GM12873 (cell line): ENCODE measurements around the gene DDAH1.

Source experiments
- TF ChIP-seq, protein P1 (sequence below): IDR thresholded peaks from 2 replicates; pipeline ENCODE4 v1.5.1; 2012; ENCODE audit warnings: low read depth, mild to moderate bottlenecking, moderate library complexity, low read length, control low read depth; ENCODE audit not compliant: insufficient read depth; ENCODE audit errors: missing control alignments

Gene DDAH1

DNA sequence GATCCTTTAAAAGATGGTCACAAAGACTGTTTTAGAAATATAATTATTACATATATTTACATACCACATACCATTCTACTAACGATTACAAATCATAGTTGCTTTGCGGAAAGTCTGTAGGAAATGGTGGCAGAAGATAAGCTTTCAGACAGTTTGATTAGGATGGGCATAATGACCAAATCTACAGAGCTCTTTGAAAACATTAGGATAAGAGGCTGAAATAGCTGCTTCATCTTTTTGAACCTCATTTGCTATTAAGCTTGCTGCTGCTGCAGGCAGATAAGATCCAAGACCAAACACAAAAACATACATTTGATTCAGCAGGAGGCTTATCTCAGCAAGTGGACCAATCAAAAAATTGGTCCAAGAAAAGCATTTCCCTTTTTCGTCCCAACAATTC lies 47.1 kb downstream of the DDAH1 start:
- TF ChIP-seq, protein P1, sequence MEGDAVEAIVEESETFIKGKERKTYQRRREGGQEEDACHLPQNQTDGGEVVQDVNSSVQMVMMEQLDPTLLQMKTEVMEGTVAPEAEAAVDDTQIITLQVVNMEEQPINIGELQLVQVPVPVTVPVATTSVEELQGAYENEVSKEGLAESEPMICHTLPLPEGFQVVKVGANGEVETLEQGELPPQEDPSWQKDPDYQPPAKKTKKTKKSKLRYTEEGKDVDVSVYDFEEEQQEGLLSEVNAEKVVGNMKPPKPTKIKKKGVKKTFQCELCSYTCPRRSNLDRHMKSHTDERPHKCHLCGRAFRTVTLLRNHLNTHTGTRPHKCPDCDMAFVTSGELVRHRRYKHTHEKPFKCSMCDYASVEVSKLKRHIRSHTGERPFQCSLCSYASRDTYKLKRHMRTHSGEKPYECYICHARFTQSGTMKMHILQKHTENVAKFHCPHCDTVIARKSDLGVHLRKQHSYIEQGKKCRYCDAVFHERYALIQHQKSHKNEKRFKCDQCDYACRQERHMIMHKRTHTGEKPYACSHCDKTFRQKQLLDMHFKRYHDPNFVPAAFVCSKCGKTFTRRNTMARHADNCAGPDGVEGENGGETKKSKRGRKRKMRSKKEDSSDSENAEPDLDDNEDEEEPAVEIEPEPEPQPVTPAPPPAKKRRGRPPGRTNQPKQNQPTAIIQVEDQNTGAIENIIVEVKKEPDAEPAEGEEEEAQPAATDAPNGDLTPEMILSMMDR: no peak

DNA sequence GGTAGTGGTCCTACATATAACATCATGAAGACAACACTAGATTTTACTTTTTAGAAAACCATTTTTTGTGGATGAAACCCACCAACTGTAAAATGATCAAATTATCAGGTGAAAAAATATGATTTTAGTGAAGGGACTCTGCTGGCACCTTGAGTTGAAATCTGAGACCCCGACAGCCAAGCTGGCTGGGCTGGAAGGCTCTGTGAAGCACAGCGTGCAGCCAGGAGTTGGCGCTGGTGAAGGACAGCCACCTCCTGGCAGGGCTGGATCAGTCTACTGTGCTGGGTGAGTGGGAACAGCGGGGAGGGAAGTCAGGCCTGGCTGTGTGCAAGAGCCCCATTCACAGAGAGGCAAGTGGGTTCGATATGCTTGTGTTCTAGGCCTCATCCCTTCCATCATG lies 47.9 kb downstream of the DDAH1 start:
- TF ChIP-seq, protein P1: no peak

DNA sequence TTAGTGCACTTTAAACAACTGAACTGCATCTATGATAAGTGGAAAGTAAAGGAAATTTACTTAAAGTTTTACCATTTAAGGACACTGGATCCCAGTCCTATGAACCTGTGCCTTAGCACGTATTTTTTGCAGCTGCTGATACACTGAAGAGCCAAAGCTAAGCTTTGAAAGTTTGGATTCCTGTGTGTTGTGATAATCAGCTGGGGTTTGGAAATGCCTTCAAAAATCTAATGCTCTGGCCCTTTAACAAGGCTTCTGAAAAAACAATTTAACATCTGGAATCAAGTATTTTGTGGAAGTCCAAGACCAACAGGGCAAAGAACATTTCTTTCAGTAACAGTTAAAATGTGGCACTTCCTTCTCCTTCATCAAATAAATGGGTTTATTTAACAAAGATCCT lies 51.8 kb downstream of the DDAH1 start:
- TF ChIP-seq, protein P1: no peak

DNA sequence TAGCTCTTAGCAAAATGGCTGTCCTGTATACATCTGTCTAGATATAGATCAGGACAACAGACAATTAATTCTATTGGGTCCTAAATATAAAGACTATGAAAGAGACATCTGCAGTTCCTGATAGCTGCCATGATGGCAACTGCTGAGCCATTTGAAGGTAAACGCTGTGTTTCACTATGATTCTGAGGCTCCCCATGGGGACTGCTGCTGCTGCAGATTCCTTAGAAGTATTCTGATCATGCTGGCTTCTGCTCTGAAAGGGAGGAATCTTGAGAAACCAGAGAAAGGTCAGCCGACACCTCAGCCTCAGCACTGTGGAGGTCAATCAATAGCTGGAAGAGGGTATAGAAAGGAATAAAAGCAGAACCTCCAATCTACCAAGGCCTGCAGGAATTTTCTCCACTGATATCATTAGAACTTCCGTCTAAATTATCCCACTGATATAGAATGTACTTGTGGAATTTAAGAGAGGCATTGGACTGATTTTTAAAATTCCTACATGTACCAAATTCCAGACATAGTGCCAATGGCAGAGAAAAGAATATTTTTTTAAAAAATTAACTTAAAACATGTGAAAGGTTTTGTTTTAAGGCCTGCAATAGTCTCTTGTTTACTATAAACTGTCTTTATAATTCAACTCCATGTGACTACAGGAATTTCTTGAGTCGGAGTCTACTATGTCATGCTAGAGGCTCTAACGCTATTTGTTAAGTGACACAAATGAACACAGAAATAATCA lies 53.2 kb downstream of the DDAH1 start:
- TF ChIP-seq, protein P1: no peak

DNA sequence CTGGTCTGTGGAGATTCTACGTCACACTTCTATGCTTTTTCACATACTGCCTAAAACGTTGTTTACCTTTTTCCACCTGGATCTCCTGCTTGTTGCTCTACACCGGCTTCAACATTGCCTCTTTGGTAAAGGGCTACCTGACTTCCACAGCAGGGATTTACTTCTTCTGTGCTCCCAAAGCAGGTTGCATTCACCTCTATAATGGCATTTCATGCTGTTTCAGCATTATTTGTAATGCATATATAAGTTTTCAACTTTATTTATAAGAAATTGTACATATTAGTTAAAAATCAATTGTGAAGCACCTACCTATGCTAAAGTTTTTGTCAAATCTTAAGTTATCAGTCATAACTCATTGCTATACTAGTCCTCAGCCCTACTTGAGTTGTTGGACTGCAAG lies 55.4 kb downstream of the DDAH1 start:
- TF ChIP-seq, protein P1: no peak

DNA sequence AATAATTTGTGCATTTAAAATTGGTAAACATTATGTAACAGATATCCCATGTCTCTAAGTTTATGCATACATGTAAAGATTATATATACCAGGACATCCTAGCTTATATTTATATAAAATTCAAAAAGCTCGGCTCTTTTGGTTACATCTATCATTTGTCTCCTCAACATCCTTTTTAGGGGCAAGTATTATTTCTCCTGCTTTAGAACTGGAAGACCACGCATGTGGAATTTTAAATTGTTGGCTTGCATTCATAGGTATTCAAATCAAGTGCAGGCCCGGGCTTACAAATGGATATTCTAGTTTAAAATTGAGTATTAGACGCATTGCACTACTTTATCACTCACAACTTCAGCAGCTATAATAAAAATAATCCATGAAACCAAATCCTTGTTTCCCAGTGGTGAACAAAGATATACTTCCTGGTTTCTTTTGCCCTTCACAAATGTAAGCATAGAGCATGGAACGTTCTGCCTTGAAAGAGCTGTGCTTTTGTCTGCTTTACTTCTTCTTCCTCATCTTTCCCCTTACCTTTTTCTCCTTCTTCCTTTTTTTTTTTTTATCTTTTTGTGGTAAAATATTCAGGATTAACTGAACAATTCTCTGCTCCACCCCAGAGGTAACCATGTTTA lies 57.1 kb downstream of the DDAH1 start:
- TF ChIP-seq, protein P1: no peak

DNA sequence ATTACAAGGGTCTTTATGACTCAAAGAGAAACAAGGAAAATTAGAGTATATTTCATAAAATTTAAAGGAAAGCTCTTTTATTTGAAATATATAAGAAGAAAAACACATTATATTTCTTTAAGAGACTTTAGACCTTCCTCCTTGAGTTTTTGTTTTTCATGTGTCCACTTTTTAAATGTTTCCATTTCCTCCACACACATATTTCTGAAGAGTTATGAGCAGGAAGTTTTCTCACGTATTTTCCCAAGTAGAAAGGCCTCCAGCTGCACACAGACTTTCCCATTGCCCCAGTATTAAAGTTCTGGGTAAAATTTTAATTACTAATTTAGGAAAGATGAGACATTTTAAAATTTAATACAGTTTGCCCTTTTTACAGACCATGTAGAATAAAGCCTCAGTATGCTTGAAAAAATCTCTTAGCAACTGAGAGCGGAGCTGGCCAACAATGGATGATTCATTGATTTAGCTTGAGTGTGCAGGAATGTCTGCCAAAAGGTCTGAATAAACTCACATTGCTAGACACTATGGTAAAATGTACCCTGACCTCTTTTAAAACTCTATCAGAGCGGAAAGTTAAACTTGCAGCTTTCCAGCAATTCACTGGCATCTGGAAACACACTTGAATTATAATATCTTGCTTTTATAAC lies 57.9 kb downstream of the DDAH1 start:
- TF ChIP-seq, protein P1: no peak
